Measurements from ENCODE around the gene TNNI3.
"Not testable (repeated sequence)": the region's sequence is repeated elsewhere in the genome, so short reads cannot be mapped to it uniquely, and the experiment has no call there.

The TNNI3 gene

GRCh38 chr19:55160986-55161365 lies 3.4 kb upstream of the TNNI3 start:
- no peak overlapping the region for H3K4me3 ChIP-seq (ENCODE audit: low read depth, low read length)
- DNase-seq (ENCODE audit: low read depth), result no peak

GRCh38 chr19:55160128-55160985 lies 2.8 kb upstream of the TNNI3 start:
- H3K4me3 ChIP-seq (ENCODE audit: low read depth, low read length), result no peak overlapping the region
- peak; percentile 98 for TF ChIP-seq CTCF (IDR thresholded peaks at IDR 0.05; ENCODE audit: control insufficient read depth, extremely low read depth, insufficient read depth)
- DNase-seq (ENCODE audit: low read depth), result peak; percentile 69

More at GRCh38 chr19:55160986-55161365, 3.4 kb upstream of the TNNI3 start:
- TF ChIP-seq CTCF (IDR thresholded peaks at IDR 0.05; ENCODE audit: control insufficient read depth, extremely low read depth, insufficient read depth), result no peak

GRCh38 chr19:55158848-55159749 lies 1.6 kb upstream of the TNNI3 start:
- no peak for TF ChIP-seq CTCF (IDR thresholded peaks at IDR 0.05; ENCODE audit: control insufficient read depth, extremely low read depth, insufficient read depth)
- H3K4me3 ChIP-seq (ENCODE audit: low read depth, low read length), result no peak overlapping the region
- no peak for DNase-seq (ENCODE audit: low read depth)

GRCh38 chr19:55158423-55158822 lies 891 bp upstream of the TNNI3 start:
- DNase-seq (ENCODE audit: low read depth), result no peak
- TF ChIP-seq CTCF (IDR thresholded peaks at IDR 0.05; ENCODE audit: control insufficient read depth, extremely low read depth, insufficient read depth), result no peak
- H3K4me3 ChIP-seq (ENCODE audit: low read depth, low read length), result no peak overlapping the region

- no peak overlapping the region for H3K4me3 ChIP-seq (ENCODE audit: low read depth, low read length)
- no peak for DNase-seq (ENCODE audit: low read depth)
- TF ChIP-seq CTCF (IDR thresholded peaks at IDR 0.05; ENCODE audit: control insufficient read depth, extremely low read depth, insufficient read depth), result no peak
Observed at GRCh38 chr19:55156202-55157063, 1.1 kb downstream of the TNNI3 start.

- not testable (repeated sequence) for DNase-seq (ENCODE audit: low read depth); H3K4me3 ChIP-seq (ENCODE audit: low read depth, low read length)
Observed at GRCh38 chr19:55155784-55156183, 1.7 kb downstream of the TNNI3 start.

All from LNCaP clone FGC (cell line).